Colon (tissue), 2 donors: ENCODE data around the gene HIP1R.
"Not testable (repeated sequence)": the region's sequence is repeated elsewhere in the genome, so short reads cannot be mapped to it uniquely, and the experiment has no call there.

ENCODE experiments used
- FAIRE-seq: peaks from 2 replicates; lab custom pipeline; 2012; peaks lifted over from hg19 to GRCh38; lab: Jason Lieb, UNC
- donor health status: control.
- donor health status: control.

Gene HIP1R

DNA sequence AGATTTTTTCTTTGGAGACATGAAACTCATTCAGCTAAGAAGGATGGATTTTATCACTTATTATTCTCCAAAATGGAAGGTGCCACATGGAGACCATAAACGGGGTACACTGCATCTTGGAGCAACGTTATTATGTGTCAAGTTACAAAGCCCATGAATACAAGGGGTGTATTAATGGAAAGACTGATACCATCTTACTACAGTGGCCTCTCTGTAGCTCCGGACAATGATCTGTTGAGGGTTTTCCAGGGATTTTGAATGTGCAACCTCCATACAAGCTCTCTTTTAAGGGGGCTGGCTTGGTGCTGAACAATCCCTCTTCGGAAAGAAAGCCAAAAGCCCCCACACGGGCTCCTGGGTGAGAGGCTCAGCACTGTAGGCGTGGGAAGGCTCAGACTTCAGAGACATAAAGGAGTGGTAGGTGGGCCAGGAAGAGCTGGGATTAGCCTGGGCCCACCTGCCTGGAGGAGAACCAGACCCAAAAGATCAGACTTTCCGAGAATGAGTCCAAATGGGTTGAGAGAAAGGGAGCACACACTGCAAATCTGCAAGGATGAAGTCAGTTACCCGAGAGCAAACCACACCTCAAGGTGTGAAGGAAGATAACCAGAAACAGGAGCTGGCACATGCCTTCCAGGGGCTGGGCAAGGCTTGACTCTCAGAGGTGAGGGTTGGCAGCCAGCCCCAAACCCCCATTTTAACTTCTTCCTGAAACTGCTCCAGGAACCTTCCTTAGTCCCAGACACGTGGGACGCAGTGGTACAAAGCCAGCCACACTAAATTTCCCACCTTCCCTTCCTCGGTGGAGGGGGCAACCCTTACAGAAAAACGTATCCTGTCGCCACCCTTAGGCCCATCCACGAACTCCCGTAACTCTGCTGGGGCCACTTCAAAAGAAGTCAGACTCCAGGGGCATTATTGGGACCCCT is 59.2 kb downstream of the HIP1R start:
- no peak for FAIRE-seq

DNA sequence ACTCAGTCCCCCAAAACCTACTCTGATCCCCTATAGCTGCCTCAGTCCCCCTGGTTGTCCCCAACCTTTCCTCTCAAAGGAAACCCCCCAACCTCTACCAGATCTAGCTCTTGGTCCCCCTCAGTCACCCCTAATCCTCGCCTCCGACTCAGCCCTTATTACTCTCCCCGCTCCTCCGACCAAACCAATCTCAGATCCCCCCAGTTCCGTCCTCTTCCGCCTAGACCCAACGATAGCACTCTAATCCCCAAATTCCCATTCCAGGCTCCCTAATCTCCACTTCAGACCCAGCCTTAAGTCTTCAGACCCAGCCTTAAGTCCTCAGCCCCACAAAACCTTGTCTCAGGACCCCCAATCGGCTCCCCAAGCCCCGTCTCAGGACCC is 60.1 kb downstream of the HIP1R start:
- FAIRE-seq, result no peak

DNA sequence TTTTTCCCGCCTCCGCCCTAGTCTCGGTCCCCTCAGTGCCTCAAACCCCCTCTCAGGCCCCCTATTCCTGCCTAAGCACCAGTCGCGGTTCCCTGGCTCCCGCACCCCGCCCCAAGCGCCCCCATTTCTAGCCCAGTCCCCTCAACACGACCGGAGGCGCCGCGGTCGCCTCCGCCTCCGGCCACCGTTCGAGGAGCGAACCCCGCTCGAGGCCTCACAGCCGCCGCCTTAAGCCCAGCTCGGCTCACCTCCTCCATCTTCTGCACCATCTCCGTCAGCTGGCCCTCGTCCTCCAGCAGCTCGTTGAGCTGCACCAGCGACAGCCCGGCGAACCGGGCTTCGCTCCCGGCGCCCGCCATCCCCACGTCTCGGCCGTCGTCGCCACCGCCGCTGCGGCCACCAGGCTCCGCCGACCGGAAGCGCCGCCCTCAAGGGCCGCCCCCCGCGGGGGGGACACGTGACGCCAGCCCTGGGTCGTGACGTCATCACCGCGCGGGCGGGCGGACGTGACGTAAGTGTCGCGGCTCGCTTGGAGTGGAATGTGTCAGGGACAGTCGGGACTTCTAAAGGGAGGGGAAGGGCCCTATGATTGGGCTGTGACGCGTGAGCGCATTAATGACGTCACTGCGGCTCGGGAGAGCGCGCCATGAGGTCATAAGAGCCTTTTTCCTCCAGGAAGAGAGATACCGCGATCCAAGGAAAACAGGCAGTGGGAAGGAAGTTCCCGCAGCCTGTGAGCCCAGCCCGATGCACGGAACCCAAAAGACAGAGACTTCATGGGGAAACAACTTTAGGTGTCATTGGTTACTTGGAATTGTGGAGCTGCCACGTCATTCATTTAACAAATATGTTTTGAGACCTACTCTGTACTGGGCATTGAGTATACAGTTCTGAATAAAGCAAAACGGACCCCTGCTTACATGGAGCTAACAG is 60.7 kb downstream of the HIP1R start, which contains the start of gene VPS37B:
Gene VPS37B (minus strand): TSS at position 421 of the 933 bp plus-strand sequence. CDS start 62 bp downstream, at position 359.
- FAIRE-seq, result no peak

DNA sequence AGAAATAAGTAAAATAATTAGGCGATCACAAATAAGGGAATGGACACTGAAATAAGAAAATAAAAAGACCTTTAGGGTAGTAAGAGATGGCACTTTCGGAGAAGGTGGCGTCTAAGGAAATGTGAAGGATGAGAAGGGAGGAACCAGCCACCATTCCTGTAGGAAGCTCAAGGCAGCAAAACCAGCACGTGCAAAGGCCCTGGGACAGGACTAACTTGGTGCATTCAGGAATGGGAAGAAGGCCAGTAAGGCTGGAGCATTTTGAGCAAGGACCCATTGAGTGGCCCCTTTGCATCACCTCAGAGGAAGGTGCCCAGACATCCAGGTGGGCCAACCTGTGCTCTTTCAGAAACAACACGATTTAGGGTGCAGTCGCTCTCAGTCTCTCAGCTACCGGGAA is 61.4 kb downstream of the HIP1R start:
- no peak for FAIRE-seq

DNA sequence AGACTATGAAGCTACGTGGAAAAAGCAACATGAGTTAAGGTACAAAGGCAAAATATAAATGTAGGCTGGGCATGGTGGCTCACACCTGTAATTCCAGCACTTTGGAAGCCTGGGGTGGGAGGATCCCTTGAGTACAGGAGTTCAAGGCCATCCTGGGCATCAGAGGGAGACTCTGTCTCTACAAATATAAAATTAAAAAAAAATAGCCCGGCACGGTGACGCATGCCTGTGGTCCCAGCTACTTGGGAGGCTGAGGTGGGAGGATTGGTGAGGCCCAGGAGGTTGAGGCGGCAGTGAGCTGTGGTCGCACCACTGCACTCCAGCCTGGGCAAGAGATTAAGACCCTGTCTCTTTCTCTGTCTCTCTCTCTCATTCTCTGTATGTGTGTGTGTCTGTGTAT is 64.6 kb downstream of the HIP1R start:
- FAIRE-seq, result no peak

DNA sequence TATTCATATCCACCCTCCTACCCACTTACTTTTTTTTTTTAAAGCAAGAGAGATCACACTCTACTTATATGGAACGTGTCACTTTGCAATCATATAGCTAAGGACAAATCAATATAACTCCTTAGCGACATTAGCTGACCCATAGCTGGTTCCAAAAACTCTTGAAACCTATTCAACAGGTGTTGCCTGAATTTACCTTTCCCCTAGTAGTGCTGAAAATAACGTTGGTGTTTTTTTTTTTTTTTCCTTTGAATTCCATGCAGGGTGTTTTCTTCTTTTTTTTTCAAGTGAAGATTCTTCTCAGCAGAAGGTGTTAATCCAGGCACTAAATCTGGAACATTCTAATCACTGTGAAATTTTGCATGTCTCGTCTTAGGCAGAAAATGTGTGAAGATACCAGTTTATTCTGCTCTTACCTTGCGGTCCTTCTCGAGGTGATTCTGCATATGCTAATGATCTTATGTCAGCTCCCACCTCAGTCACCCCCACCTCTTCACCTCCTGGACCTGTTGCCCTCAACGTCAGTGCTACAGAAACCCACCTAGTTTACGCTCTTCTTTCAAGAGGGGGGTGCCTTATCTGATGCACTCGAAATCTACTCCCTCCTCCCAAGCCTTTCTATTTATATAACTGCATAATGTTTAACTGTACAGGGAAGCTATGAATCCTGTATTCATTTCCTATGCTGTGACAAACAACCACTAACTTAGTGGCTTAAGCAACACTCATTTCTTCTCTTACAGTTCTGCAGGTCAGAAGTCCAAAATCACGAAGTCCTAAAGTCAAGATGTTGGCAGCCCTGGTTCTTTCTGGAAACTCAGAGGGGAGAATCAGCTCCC is 67.8 kb downstream of the HIP1R start:
- no peak for FAIRE-seq

DNA sequence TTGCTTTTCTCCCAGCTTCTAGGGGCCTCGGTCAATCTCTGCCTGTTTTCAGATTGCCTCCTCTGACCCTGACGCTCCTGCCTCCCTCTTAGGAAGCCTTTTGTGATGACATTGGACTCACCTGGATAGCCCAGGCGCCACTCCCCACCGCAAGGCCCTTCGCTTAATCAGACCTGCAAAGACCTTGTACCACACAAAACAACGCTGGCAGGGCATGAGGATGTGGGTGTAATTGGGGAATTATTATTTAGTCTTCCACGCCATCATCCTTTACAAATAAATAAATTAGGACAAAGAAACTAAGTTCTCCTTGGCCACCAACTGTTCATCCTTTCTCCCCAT is 68.4 kb downstream of the HIP1R start:
- no peak for FAIRE-seq

DNA sequence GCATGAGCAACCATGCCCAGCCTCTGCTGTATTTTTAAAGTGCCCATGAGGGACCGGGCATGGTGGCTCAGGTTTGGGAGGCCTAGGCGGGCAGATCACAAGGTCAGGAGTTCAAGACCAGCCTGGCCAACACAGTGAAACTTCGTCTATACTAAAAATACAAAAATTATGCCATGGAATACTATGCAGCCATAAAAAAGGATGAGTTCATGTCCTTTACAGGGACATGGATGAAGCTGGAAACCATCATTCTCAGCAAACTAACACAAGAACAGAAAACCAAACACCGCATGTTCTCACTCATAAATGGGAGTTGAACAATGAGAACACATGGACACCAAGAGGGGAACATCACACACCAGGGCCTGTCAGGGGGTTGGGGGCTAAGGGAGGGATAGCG is 70.0 kb downstream of the HIP1R start:
- not testable (repeated sequence) for FAIRE-seq

DNA sequence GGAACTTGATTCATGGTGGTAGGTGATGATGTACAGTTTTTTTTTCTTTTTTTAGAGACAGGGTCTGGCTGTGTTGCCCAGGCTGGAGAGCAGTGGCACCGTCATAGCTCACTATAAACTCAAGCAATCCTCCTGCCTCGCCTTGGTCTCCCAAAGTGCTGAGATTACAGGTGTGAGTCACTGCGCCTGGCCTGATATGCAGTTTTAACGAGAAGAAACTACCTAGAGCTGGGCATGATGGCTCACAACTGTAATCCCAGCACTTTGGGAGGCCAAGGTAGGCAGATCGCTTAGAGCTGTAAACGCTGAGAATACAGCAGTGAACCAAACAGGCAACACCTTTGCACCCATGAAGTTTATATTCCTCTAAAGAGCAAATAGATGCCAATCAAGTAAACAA is 73.7 kb downstream of the HIP1R start:
- FAIRE-seq, result peak; percentile 84

DNA sequence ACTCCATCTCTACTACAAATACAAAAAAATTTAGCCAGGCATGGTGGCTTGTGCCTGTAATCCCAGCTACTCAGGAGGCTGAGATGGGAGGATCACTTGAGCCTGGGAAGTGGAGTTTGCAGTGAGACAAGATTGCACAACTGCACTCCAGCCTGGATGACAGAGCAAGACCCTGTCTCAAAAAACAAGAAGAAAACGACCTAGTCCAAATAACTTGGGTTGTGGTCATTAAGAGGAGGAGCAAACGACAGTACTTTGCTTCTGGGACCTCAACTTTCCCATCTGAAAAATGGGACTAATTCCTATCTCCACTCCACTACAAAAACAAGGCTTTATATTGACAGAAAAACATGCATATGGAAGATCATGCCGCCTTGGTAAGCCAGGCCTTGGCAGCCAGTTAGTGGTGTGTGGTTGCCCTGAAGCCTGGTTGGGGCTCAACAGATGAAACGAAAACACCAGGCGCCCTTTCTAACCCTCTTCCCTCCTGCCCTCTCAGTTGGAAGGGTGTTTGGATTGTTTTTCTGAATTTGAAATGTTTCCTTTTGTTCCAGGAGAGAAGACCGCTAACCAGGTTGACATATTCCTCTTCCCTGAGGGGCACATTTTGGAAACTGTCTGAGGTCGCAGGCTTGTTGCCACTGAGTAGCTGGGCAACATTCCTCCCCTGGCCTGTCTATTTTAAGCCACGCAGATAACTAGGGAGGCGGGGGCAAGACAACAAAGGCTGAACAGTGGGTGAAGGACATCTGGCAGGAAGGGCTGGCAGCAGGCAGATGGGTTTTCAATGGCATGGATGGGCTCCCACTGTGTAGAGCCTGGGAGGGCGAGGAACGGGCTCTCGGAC is 74.4 kb downstream of the HIP1R start:
- no peak for FAIRE-seq
